ENCODE results near the gene HMGXB3. TPM values are rescaled to one million over a fixed set of nuclear protein-coding genes. Genes with fewer than 3 reads are reported as not detected.

HMGXB3 gene
- total and polyA plus RNA-seq, 2 of the 13 experiments (the other 11 are each of a cell fraction or from before 2014, with no cell fraction given) = 18.8 to 23.8 TPM

GRCh38 chr5:149963729-149964128 lies 36.8 kb upstream of the HMGXB3 start:
- Histone ChIP-seq H3K27me3 (ENCODE audit: control insufficient read depth in 1 of 2, insufficient read depth in 2 of 2, low read length in 2 of 2) (no peaks in the 10 kb centered on the region), H3K36me3 (replicated peaks in 1 of 2; ENCODE audit: control insufficient read depth in 1 of 2, insufficient read depth in 2 of 2, low read length in 2 of 2) (no peaks in the 10 kb centered on the region), H3K9ac (ENCODE audit: insufficient read depth, low read depth, low read length) (no peak overlapping the region), H3K4me3 (replicated peaks in 1 of 3; ENCODE audit: insufficient read depth in 1 of 3, low read depth in 2 of 3, low read length in 3 of 3) (no peak overlapping the region), H3K9me3 (ENCODE audit: low read length) (no peaks in the 10 kb centered on the region), H2AFZ (ENCODE audit: low read length) (no peak overlapping the region), H3K27ac (ENCODE audit: extremely low read length, insufficient read depth, low read length) (no peak overlapping the region), H4K20me1 (ENCODE audit: insufficient read depth, low read length) (no peaks in the 10 kb centered on the region), H3K79me2 (ENCODE audit: insufficient read depth, low read length) (no peaks in the 10 kb centered on the region), H3K4me2 (ENCODE audit: low read depth, low read length) (no peak overlapping the region), H3K4me1 (ENCODE audit: insufficient read depth, low read length) (peaks cover 44% of the 10 kb centered on the region)
- FAIRE-seq (no peak), ATAC-seq (no peak), DNase-seq (ENCODE audit: low spot score) (no peak)
- WGBS (ENCODE audit: low lambda C conversion rate) = 82% methylated on average over 3 of the region's 3 CpGs
- ChIA-PET POLR2A (no interaction called here), CTCF (ENCODE audit: low intra/inter-chr PET ratio, low total read pairs) (no interaction called here)
- no TSS peak for BruUV-seq (replicated peaks)
- intact Hi-C loops (cut with micrococcal nuclease; ENCODE audit: unreplicated experiment) = no loop called here
- in situ Hi-C loops (cut with HindIII; ENCODE audit: extremely low pct_ligation_motif_present, low pct_unique_long_range_greater_than_20kb) = no loop called here
- no peak for TF ChIP-seq PTBP1 (IDR thresholded peaks at IDR 0.05; ENCODE audit: low read depth, low read length, poor library complexity, severe bottlenecking)
- TF ChIP-seq ZNF441 (CRISPR knock-in tag; IDR thresholded peaks at IDR 0.05; ENCODE audit: borderline replicate concordance) = no peak
- no peak for TF ChIP-seq ZC3H4 (CRISPR knock-in tag; IDR thresholded peaks at IDR 0.05; ENCODE audit: borderline replicate concordance)
- no peak for TF ChIP-seq JUND (CRISPR knock-in tag; IDR thresholded peaks at IDR 0.05)
- TF ChIP-seq NAIF1 (CRISPR knock-in tag; IDR thresholded peaks at IDR 0.05; ENCODE audit: borderline replicate concordance) = no peak
- TF ChIP-seq ZSCAN20 (CRISPR knock-in tag; IDR thresholded peaks at IDR 0.05; ENCODE audit: borderline replicate concordance) = no peak
- TF ChIP-seq CREM (IDR thresholded peaks at IDR 0.05) = no peak
- TF ChIP-seq CREM (CRISPR knock-in tag; IDR thresholded peaks at IDR 0.05) = no peak
- TF ChIP-seq BORCS8-MEF2B (CRISPR knock-in tag; IDR thresholded peaks at IDR 0.05) = no peak
- TF ChIP-seq ZNF761 (CRISPR knock-in tag; conservative IDR thresholded peaks at IDR 0.05) = no peak
- TF ChIP-seq PATZ1 (CRISPR knock-in tag; IDR thresholded peaks at IDR 0.05) = no peak
- no peak for TF ChIP-seq DR1 (CRISPR knock-in tag; IDR thresholded peaks at IDR 0.05)
- TF ChIP-seq, protein P1, sequence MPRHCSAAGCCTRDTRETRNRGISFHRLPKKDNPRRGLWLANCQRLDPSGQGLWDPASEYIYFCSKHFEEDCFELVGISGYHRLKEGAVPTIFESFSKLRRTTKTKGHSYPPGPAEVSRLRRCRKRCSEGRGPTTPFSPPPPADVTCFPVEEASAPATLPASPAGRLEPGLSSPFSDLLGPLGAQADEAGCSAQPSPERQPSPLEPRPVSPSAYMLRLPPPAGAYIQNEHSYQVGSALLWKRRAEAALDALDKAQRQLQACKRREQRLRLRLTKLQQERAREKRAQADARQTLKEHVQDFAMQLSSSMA (CRISPR knock-in tag; IDR thresholded peaks at IDR 0.05) = no peak
- TF ChIP-seq ZNF589 (CRISPR knock-in tag; conservative IDR thresholded peaks at IDR 0.05) = no peak
- no peak for TF ChIP-seq KLF9 (CRISPR knock-in tag; IDR thresholded peaks at IDR 0.05; ENCODE audit: low read depth)
- TF ChIP-seq ZNF121 (CRISPR knock-in tag; IDR thresholded peaks at IDR 0.05) = no peak
- no peak for TF ChIP-seq ZFP41 (CRISPR knock-in tag; IDR thresholded peaks at IDR 0.05; ENCODE audit: borderline replicate concordance)
- TF ChIP-seq, protein P2, sequence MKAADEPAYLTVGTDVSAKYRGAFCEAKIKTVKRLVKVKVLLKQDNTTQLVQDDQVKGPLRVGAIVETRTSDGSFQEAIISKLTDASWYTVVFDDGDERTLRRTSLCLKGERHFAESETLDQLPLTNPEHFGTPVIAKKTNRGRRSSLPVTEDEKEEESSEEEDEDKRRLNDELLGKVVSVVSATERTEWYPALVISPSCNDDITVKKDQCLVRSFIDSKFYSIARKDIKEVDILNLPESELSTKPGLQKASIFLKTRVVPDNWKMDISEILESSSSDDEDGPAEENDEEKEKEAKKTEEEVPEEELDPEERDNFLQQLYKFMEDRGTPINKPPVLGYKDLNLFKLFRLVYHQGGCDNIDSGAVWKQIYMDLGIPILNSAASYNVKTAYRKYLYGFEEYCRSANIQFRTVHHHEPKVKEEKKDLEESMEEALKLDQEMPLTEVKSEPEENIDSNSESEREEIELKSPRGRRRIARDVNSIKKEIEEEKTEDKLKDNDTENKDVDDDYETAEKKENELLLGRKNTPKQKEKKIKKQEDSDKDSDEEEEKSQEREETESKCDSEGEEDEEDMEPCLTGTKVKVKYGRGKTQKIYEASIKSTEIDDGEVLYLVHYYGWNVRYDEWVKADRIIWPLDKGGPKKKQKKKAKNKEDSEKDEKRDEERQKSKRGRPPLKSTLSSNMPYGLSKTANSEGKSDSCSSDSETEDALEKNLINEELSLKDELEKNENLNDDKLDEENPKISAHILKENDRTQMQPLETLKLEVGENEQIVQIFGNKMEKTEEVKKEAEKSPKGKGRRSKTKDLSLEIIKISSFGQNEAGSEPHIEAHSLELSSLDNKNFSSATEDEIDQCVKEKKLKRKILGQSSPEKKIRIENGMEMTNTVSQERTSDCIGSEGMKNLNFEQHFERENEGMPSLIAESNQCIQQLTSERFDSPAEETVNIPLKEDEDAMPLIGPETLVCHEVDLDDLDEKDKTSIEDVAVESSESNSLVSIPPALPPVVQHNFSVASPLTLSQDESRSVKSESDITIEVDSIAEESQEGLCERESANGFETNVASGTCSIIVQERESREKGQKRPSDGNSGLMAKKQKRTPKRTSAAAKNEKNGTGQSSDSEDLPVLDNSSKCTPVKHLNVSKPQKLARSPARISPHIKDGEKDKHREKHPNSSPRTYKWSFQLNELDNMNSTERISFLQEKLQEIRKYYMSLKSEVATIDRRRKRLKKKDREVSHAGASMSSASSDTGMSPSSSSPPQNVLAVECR (CRISPR knock-in tag; IDR thresholded peaks at IDR 0.05; ENCODE audit: borderline replicate concordance) = no peak
